SK-N-SH treated with all-trans-retinoic acid at 6 μM for 48 hours (cell line): ENCODE measurements around the gene MEX3B.

Experiments used
- ATAC-seq: fragments of 200-7000 bp; cut with Tn5 transposase; 3 replicates; pipeline ENCODE4 v1.9.1; 2020; ENCODE audit warnings: mild to moderate bottlenecking, moderate library complexity
- ARNTL ChIP-seq: fragments of 450-650 bp; formaldehyde crosslinking; IDR thresholded peaks from 2 replicates; pipeline ENCODE4 v1.5.0; 2020; ENCODE audit warnings: low read depth, mild to moderate bottlenecking, moderate library complexity, borderline replicate concordance
- BACH2 ChIP-seq: fragments of 250-450 bp; sonication (Bioruptor Pico); IDR thresholded peaks from 2 replicates; pipeline ENCODE4 v1.9.0; 2021; ENCODE audit warnings: mild to moderate bottlenecking, borderline replicate concordance
- CREB5 ChIP-seq: fragments of 250-450 bp; sonication (Bioruptor Pico); IDR thresholded peaks from 2 replicates; pipeline ENCODE4 v1.5.1; 2020; ENCODE audit warnings: low read depth, mild to moderate bottlenecking, moderate library complexity
- CSRNP3 ChIP-seq: fragments of 250-450 bp; sonication (Bioruptor Pico); IDR thresholded peaks from 2 replicates; pipeline ENCODE4 v1.5.1; 2021; ENCODE audit warnings: mild to moderate bottlenecking, moderate library complexity
- ESRRG ChIP-seq: fragments of 250-450 bp; sonication (Bioruptor Pico); IDR thresholded peaks from 2 replicates; pipeline ENCODE4 v1.6.1; 2021; ENCODE audit warnings: mild to moderate bottlenecking
- GLIS3 ChIP-seq: fragments of 250-450 bp; sonication (Bioruptor Pico); IDR thresholded peaks from 2 replicates; pipeline ENCODE4 v1.5.0; 2020; ENCODE audit warnings: mild to moderate bottlenecking, moderate library complexity
- ISL1 ChIP-seq: fragments of 250-450 bp; sonication (Bioruptor Pico); IDR thresholded peaks from 2 replicates; pipeline ENCODE4 v2.1.2; 2022; ENCODE audit warnings: mild to moderate bottlenecking, moderate library complexity
- OSR1 ChIP-seq: fragments of 250-450 bp; sonication (Bioruptor Pico); IDR thresholded peaks from 2 replicates; pipeline ENCODE4 v1.8.0; 2022; ENCODE audit warnings: moderate library complexity, mild to moderate bottlenecking, inconsistent platforms
- PATZ1 ChIP-seq: fragments of 250-450 bp; sonication (Bioruptor Pico); IDR thresholded peaks from 2 replicates; pipeline ENCODE4 v1.8.0; 2020; ENCODE audit warnings: mild to moderate bottlenecking, moderate library complexity, borderline replicate concordance
- POU6F1 ChIP-seq: fragments of 250-450 bp; sonication (Bioruptor Pico); IDR thresholded peaks from 2 replicates; pipeline ENCODE4 v1.8.0; 2021; ENCODE audit warnings: low read depth, mild to moderate bottlenecking, moderate library complexity, borderline replicate concordance
- PPARA ChIP-seq: fragments of 250-450 bp; sonication (Bioruptor Pico); IDR thresholded peaks from 2 replicates; pipeline ENCODE4 v1.5.0; 2020; ENCODE audit warnings: mild to moderate bottlenecking, borderline replicate concordance
- RARB ChIP-seq: fragments of 250-450 bp; sonication (Bioruptor Pico); IDR thresholded peaks from 2 replicates; pipeline ENCODE4 v1.8.0; 2021; ENCODE audit warnings: mild to moderate bottlenecking, moderate library complexity
- TCF4 ChIP-seq: fragments of 250-450 bp; sonication (Bioruptor Pico); IDR thresholded peaks from 2 replicates; pipeline ENCODE4 v1.8.0; 2021; ENCODE audit warnings: mild to moderate bottlenecking, moderate library complexity, borderline replicate concordance
- TOX ChIP-seq: fragments of 250-450 bp; sonication (Bioruptor Pico); IDR thresholded peaks from 2 replicates; pipeline ENCODE4 v1.8.0; 2021; ENCODE audit warnings: mild to moderate bottlenecking, moderate library complexity, borderline replicate concordance
- TSHZ2 ChIP-seq: fragments of 250-450 bp; sonication (Bioruptor Pico); IDR thresholded peaks from 2 replicates; pipeline ENCODE4 v1.5.0; 2020; ENCODE audit warnings: mild to moderate bottlenecking, moderate library complexity
- ZC3H10 ChIP-seq: fragments of 250-450 bp; sonication (Bioruptor Pico); IDR thresholded peaks from 2 replicates; pipeline ENCODE4 v1.5.1; 2021; ENCODE audit warnings: mild to moderate bottlenecking, moderate library complexity
- ZFP3 ChIP-seq: fragments of 250-450 bp; sonication (Bioruptor Pico); IDR thresholded peaks from 2 replicates; pipeline ENCODE4 v1.5.0; 2020; ENCODE audit warnings: mild to moderate bottlenecking, moderate library complexity
- ZFP30 ChIP-seq: fragments of 450-650 bp; formaldehyde crosslinking; IDR thresholded peaks from 2 replicates; pipeline ENCODE4 v1.5.0; 2022; ENCODE audit warnings: mild to moderate bottlenecking, moderate library complexity
- ZNF565 ChIP-seq: fragments of 450-650 bp; formaldehyde crosslinking; conservative IDR thresholded peaks from 2 replicates; pipeline ENCODE4 v1.5.0; 2020; ENCODE audit warnings: low read depth, mild to moderate bottlenecking, moderate library complexity
- ZNF70 ChIP-seq: fragments of 450-650 bp; formaldehyde crosslinking; IDR thresholded peaks from 2 replicates; pipeline ENCODE4 v1.5.0; 2020; ENCODE audit warnings: mild to moderate bottlenecking, moderate library complexity

Gene MEX3B

GRCh38 chr15:82045892-82046665, at the start of gene MEX3B:
Gene MEX3B (minus strand): TSS chr15:82046018. CDS start chr15:82045705, 313 bp downstream.
- peak; percentile 73 for ATAC-seq
- TF ChIP-seq GLIS3 (CRISPR knock-in tag) (0 out of 2 replicates have a peak, but pooled peaks have one; percentile 47), CREB5 (CRISPR knock-in tag) (no peak), ISL1 (CRISPR knock-in tag) (no peak), TOX (CRISPR knock-in tag) (no peak)

GRCh38 chr15:82093774-82094211, 48.0 kb upstream of the MEX3B start:
- TF ChIP-seq ISL1 (CRISPR knock-in tag) (peak; percentile 53; the same call in 1 of the 2 replicates), TOX (CRISPR knock-in tag) (no peak)
- ATAC-seq = peak; percentile 96

- ATAC-seq = no peak
Observed at GRCh38 chr15:82093325-82093724, 47.5 kb upstream of the MEX3B start.

More at GRCh38 chr15:82093325-82093724, 47.5 kb upstream of the MEX3B start:
- TF ChIP-seq ZFP30 (CRISPR knock-in tag) = no peak
- TF ChIP-seq ZC3H10 (CRISPR knock-in tag) = no peak
- TF ChIP-seq TCF4 = no peak
- no peak for TF ChIP-seq TSHZ2 (CRISPR knock-in tag)
- TF ChIP-seq CSRNP3 (CRISPR knock-in tag) = no peak
- no peak for TF ChIP-seq CREB5 (CRISPR knock-in tag)
- TF ChIP-seq TOX (CRISPR knock-in tag) = no peak
- TF ChIP-seq OSR1 = no peak
- no peak for TF ChIP-seq GLIS3 (CRISPR knock-in tag)
- no peak for TF ChIP-seq BACH2 (CRISPR knock-in tag)
- TF ChIP-seq PPARA (CRISPR knock-in tag) = no peak
- TF ChIP-seq POU6F1 (CRISPR knock-in tag) = no peak
- TF ChIP-seq ESRRG (CRISPR knock-in tag) = no peak
- no peak for TF ChIP-seq ZFP3 (CRISPR knock-in tag)
- TF ChIP-seq PATZ1 (CRISPR knock-in tag) = no peak
- no peak for TF ChIP-seq RARB (CRISPR knock-in tag)
- no peak for TF ChIP-seq ARNTL
- TF ChIP-seq ZNF70 (CRISPR knock-in tag) = no peak
- no peak for TF ChIP-seq ISL1 (CRISPR knock-in tag)
- TF ChIP-seq ZNF565 = no peak
